GM19023 (cell line): ENCODE measurements around the gene BTLA.
"Not testable (repeated sequence)": the region's sequence is repeated elsewhere in the genome, so short reads cannot be mapped to it uniquely, and the experiment has no call there.

Experiments used
- ATAC-seq: cut with Tn5 transposase; IDR thresholded peaks from one replicate; pipeline ENCODE4 v1.9.1; 2021; ENCODE audit warnings: mild to moderate bottlenecking, moderate library complexity; ENCODE audit not compliant: unreplicated experiment

Gene BTLA, protein sequence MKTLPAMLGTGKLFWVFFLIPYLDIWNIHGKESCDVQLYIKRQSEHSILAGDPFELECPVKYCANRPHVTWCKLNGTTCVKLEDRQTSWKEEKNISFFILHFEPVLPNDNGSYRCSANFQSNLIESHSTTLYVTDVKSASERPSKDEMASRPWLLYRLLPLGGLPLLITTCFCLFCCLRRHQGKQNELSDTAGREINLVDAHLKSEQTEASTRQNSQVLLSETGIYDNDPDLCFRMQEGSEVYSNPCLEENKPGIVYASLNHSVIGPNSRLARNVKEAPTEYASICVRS

DNA sequence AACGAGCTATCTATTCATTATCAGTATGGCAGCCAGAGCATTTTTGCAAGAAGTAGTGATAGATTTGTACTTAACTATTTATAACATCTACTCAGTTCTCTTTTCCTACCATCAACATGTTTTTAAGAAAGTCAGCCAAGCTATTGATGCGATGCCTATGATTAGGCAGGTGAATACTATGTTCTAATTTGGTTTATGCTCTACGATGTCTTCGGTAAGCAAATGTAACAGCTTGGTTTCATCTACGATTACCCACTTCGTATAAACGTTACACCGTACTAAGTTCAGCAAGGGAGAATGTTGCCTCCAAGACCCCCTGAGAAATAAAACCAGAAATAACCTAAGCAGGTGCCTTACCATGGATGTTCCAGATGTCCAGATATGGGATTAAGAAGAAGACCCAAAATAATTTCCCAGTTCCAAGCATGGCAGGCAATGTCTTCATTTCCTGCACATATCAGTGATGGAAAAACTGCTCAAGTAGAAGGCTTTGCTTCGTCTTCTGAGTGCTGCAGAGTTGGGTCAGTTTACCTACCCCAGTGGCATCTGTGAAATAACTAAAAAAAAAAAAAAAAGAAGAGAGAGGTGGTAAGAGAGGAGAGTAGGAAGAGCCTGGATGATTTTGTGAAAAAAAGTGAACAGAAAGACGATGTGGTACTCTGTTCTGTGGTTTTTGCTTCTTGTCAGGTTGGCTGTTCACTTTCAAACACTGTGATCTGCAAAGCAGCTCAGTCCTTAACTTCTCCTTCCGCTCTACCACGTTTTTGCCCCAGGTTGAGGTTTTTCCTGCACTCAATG is at the start of gene BTLA:
BTLA (minus strand) TSS at position 559 of the 798 bp plus-strand sequence; CDS start at position 445, 114 bp downstream.
- peak; percentile 51 for ATAC-seq

DNA sequence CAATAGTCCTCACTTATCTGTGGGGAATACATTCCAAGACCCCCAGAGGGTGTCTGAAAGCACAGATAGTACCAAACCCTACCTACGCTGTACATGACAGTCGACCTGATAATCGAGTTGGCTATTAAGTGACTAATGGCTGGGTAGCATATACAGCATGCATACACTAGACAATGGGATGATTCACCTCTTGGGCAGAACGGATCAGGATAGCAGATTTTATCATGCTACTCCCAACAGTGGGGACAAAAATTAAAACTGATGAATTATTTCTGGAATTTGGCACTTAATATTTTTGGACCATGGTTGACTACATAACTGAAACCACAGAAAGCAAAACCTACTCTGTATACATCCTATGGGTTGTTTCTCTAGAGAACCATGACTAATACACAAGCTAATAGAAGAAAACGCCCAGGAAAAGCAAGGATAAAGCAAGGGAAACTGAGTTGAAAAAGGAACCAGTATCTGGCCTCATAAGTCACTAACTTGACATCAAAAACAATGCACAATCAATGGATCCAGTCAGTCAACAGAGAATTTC is 47.0 kb upstream of the BTLA start:
- no peak for ATAC-seq

DNA sequence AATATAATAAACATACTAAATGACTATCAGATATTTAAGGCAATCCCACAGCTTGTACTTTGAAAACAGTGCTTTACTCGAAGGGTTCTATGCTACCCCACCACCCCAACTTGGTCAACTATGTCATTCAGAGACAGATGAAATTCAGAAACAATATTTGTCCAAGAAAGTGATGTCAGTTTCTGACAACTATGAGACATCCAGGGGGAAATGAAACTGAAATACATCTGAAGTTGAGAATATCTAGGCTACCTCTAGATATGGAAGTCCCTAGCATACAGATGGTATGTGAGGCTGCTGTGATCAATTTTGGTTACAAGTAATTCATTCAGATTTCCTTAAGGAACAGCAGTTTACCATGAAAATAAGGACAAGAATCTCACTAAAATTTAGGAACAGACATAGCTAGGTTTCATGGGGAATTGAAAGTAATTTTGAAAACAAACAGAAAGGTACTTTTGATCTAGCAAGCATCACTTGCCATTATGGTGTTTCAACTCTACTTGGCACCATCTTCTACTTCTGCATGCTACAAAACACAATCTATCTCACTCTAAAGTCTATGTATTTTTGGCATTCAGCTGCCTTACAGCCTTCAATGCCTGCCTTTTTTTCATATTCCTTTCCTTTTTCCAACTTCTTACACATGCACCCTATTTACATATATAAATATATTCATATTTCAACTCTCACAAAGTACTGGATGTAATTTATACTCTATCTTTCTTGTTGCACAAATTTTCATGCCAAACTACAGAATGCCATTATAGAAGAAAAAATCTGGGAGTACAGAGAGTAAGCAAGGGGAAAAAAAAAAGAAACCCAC is 40.8 kb upstream of the BTLA start:
- peak; percentile 88 for ATAC-seq

DNA sequence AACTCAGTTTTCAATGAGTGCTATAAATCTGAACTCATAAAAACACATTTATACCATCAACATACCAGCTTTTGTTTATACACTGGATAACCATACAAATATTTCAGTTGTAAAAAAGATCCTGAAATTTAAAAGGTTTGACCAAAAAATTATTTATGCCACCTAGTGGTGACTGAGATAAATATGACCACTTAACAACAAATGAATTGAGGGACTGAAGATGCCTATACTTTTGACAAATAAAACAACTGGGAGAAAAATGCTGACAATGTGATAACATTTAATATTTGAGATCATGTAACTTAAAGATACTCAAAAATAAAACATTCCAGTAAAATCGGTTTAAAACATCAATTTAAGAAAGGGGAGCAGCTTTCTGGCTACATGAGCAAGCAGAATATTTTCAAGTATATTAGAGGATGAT is 32.1 kb upstream of the BTLA start:
- ATAC-seq, result no peak

- ATAC-seq, result no peak
Measured at GRCh38 chr3:112530573-112530972, 31.3 kb upstream of the BTLA start.

GRCh38 chr3:112524127-112524526 is 24.9 kb upstream of the BTLA start:
- not testable (repeated sequence) for ATAC-seq

- ATAC-seq, result no peak
Measured at GRCh38 chr3:112519424-112520001, 20.2 kb upstream of the BTLA start.

- not testable (repeated sequence) for ATAC-seq
Measured at GRCh38 chr3:112518970-112519369, 19.7 kb upstream of the BTLA start.

- ATAC-seq, result peak; percentile 100
Measured at GRCh38 chr3:112514527-112515128, 15.4 kb upstream of the BTLA start.

DNA sequence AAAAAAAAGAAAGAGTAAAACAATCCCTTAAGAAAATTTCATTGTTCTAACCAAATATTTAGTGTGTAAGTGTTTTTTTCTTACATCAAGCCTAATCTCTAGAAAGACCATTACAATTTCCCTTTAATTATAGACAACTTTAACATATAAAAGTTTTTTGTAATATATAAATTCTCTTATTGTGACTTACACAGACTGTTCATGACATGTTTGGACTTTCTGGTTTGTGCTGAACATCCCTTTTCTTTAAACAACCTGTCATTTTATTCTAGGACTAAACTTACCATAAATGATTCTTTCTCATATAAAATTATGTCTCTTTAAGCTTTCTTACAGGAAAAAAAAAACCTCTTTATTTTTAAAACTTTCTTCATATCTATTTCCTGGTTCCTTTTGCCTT is 13.0 kb upstream of the BTLA start:
- no peak for ATAC-seq

- ATAC-seq, result no peak
Measured at GRCh38 chr3:112508860-112509259, 9.6 kb upstream of the BTLA start.

GRCh38 chr3:112508261-112508660 is 9.0 kb upstream of the BTLA start:
- ATAC-seq, result no peak

DNA sequence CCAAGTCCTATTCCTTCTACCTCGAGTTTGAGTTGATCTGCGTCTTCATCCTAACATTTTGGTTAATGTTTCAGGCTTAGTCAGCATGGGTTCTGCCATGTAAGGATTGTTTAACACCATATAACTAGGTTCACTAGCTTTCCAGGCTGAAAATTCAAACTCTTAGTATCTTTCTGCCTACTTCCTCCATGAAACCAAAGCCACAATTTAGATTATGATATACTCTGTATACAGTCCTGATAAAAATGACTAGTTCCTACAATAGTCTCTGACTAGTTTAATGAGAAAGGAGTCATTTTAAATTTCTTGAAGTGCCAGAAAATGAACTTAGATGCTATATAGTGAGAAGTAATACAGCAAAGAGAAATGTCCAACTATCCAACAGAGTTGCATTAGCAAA is 6.6 kb upstream of the BTLA start:
- no peak for ATAC-seq

GRCh38 chr3:112504123-112504522 is 4.9 kb upstream of the BTLA start:
- no peak for ATAC-seq

DNA sequence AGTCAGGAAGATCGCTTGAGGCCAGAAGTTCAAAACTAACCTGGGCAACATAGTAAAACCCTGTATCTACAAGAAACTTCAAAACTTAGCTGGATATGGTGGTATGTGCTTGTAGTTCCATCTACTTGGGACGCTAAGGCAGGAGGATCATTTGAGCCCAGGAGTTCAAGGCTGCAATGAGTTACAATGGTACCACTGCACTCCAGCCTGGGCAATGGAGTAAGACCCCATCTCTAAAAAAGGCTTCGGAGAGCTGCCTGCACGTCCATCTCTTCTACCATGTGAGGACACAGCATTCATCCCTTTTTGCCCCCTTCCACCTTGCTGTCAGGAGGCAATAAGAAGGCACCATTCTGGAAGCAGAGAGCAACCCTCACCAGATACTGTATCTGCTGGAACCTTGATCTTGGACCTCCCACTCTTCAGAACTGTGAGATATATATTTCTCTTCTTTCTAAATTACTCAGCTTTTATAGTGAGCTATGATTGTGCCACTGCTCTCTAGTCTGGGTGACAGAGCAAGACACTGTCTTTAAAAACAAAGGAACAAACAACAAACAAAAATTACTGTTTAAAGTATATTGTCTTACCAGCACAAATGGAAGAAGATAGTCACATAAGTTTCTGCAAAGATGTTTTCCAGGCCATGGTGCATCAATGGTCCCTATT is 4.2 kb upstream of the BTLA start:
- ATAC-seq, result no peak

GRCh38 chr3:112500621-112501020 is 1.3 kb upstream of the BTLA start:
- no peak for ATAC-seq

GRCh38 chr3:112497897-112498548 is 1.2 kb downstream of the BTLA start:
- no peak for ATAC-seq

DNA sequence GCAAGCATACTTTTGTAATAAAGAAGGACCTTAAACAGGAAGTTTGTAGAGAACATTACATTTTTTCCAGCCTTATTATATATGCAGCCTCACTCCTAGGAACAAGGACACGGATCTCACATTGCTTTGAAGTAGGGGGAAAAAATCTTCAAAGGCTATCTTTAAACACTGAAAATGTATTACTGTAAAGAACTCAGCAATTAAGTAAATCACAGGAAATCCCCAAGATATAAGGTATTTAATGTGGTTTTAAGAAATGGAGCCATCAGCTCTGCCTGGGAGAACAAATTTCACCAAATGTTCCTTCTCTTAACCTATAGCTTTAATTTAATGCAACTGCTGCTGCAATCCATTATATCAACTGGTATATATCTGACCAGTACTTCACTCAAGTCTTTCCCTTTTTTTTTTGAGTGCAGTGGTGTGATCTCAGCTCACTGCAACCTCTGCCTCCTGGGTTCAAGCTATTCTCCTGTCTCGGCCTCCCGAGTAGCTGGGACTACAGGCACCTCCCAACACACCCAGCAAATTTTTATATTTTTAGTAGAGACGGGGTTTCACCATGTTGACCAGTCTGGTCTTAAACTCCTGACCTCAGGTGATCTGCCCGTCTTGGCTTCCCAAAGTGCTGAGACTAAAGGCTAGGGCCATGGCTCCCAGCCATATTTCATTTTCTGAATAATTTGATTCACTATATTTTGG is 2.8 kb downstream of the BTLA start:
- no peak for ATAC-seq

GRCh38 chr3:112494448-112494767 is 4.9 kb downstream of the BTLA start:
- not testable (repeated sequence) for ATAC-seq
